Measurements from ENCODE around the gene MTG1.

Gene MTG1

DNA sequence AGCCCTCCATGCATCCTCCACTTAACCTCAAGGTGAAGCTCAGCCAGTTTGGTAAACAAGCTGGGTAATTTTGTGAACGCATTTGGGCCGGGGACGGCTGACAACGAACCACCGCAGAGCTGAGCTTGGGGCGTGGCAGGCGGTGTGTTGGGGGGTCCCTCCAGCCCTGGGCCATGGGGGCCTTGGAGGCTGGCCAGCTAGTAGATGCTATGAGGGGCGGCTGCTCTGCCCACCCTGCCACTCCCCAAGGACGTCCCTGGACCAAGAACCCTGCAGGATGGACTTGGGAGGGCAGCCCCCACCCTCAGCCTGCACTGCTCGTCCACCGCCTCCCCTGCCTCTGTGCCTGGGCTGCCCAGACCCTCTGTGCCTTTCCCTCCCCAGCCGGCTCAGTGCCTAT lies 47.8 kb downstream of the MTG1 start:
- H2AFZ ChIP-seq (ENCODE audit: low read depth, low read length): no peak overlapping the region
- no peak for TF ChIP-seq EZH2phosphoT487 (IDR thresholded peaks at IDR 0.05; ENCODE audit: low read depth)
- TF ChIP-seq, protein P1, sequence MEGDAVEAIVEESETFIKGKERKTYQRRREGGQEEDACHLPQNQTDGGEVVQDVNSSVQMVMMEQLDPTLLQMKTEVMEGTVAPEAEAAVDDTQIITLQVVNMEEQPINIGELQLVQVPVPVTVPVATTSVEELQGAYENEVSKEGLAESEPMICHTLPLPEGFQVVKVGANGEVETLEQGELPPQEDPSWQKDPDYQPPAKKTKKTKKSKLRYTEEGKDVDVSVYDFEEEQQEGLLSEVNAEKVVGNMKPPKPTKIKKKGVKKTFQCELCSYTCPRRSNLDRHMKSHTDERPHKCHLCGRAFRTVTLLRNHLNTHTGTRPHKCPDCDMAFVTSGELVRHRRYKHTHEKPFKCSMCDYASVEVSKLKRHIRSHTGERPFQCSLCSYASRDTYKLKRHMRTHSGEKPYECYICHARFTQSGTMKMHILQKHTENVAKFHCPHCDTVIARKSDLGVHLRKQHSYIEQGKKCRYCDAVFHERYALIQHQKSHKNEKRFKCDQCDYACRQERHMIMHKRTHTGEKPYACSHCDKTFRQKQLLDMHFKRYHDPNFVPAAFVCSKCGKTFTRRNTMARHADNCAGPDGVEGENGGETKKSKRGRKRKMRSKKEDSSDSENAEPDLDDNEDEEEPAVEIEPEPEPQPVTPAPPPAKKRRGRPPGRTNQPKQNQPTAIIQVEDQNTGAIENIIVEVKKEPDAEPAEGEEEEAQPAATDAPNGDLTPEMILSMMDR (IDR thresholded peaks at IDR 0.05; ENCODE audit: low read depth, low read length): no peak
- no peak overlapping the region for H3K4me2 ChIP-seq (ENCODE audit: low read length)
- no peaks in the 10 kb centered on the region for H3K36me3 ChIP-seq (replicated peaks; ENCODE audit: low read depth, low read length)
- H3K4me3 ChIP-seq (ENCODE audit: low read length): no peak overlapping the region
- no peak overlapping the region for H3K27ac ChIP-seq (ENCODE audit: low read length)
- no peak overlapping the region for H3K9ac ChIP-seq (ENCODE audit: low read length)
- no peaks in the 10 kb centered on the region for H3K27me3 ChIP-seq (ENCODE audit: low read depth, low read length)
- H3K79me2 ChIP-seq (ENCODE audit: low read length): no peaks in the 10 kb centered on the region
- peaks cover 3% of the 10 kb centered on the region; the same call in 1 of the 2 replicates for H3K4me1 ChIP-seq (ENCODE audit: low read length)
- H3K9me3 ChIP-seq (ENCODE audit: insufficient read depth, low read length): no peaks in the 10 kb centered on the region
- no peaks in the 10 kb centered on the region for H4K20me1 ChIP-seq (ENCODE audit: insufficient read depth, low read length)

DNA sequence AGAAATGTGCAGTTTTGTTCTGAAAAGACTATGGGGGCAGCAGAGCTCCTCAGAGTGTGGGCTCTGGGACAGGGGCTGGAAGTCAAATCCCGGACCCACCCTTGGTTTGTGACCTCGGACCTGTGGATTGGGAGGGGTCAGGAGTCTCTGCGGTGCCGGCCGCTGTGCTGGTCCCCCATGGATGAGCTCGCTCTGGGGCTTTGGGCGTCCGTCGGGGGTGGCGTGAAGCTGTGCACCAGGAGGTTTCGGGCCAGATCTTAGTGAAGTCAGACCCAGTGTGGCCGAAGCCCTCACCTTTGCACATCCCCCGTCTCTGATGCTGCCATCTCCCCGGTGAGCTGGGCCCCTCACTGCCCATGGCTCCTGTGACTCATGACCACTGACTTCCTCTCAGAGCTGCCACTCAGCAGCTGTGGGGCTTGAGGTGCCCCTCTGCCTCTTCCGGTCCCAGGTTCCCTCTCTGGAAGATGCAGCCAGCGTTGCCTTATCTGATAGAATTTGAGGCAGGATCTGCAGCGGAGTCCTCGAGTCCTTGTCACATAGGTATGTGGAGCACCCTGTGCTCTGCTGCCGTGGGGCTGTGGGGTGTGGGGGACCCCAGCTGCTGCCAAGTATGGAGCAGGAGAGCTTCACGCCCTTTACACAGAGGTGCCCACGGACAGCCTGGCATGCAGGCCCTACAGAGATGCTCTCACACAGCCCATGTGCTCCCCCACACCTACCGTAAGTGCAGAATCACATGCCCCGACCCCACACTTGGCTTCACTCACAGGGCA lies 48.4 kb downstream of the MTG1 start:
- peaks cover 3% of the 10 kb centered on the region; the same call in 1 of the 2 replicates for H3K4me1 ChIP-seq (ENCODE audit: low read length)
- no peak overlapping the region for H2AFZ ChIP-seq (ENCODE audit: low read depth, low read length)
- H3K27me3 ChIP-seq (ENCODE audit: low read depth, low read length): no peaks in the 10 kb centered on the region
- H3K9me3 ChIP-seq (ENCODE audit: insufficient read depth, low read length): no peaks in the 10 kb centered on the region
- no peak overlapping the region for H3K4me3 ChIP-seq (ENCODE audit: low read length)
- TF ChIP-seq, protein P1 (IDR thresholded peaks at IDR 0.05; ENCODE audit: low read depth, low read length): no peak
- TF ChIP-seq EZH2phosphoT487 (IDR thresholded peaks at IDR 0.05; ENCODE audit: low read depth): no peak
- H4K20me1 ChIP-seq (ENCODE audit: insufficient read depth, low read length): no peaks in the 10 kb centered on the region
- no peak overlapping the region for H3K4me2 ChIP-seq (ENCODE audit: low read length)
- no peak overlapping the region for H3K9ac ChIP-seq (ENCODE audit: low read length)
- H3K79me2 ChIP-seq (ENCODE audit: low read length): no peaks in the 10 kb centered on the region
- no peak overlapping the region for H3K27ac ChIP-seq (ENCODE audit: low read length)
- H3K36me3 ChIP-seq (replicated peaks; ENCODE audit: low read depth, low read length): no peaks in the 10 kb centered on the region

DNA sequence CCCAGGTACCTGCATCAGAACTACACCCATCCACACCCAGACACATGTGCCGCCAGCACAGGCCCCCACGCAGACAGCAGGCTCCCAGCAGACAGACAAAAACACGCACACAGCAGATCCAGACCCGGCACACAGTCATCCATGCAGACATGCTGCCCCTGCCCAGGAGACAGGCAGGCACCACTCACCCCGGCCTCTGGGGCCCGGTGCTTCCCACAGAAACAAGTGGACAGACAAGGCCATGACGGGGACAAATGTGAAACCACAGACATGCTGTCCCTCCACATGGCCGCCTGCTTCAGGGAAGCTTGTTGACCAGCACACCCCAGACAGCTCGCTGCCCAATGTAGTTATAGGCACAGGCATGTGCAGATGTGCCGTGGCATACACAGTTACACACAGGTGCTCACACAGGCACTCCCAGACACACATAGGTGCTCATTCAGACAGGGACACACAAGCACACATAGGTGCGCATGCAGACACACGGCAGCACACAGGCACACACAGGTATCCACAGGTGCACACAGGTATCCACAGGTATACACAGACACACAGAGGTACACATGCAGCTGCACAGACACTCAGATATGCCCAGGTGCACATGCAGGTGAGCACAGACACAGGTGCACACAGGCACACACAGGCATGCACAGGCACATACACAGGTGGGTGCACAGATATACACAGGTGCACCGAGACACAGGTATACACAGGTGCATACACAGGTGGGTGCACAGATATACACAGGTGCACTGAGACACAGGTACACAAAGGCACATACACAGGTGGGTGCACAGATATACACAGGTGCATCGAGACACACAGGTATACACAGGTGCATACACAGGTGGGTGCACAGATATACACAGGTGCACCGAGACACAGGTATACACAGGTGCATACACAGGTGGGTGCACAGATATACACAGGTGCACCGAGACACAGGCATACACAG lies 49.3 kb downstream of the MTG1 start:
- H3K36me3 ChIP-seq (replicated peaks; ENCODE audit: low read depth, low read length): no peaks in the 10 kb centered on the region
- H3K4me1 ChIP-seq (ENCODE audit: low read length): peaks cover 3% of the 10 kb centered on the region; the same call in 1 of the 2 replicates
- no peak overlapping the region for H3K27ac ChIP-seq (ENCODE audit: low read length)
- no peaks in the 10 kb centered on the region for H3K79me2 ChIP-seq (ENCODE audit: low read length)
- H3K4me2 ChIP-seq (ENCODE audit: low read length): no peak overlapping the region
- no peak for TF ChIP-seq EZH2phosphoT487 (IDR thresholded peaks at IDR 0.05; ENCODE audit: low read depth)
- TF ChIP-seq, protein P1 (IDR thresholded peaks at IDR 0.05; ENCODE audit: low read depth, low read length): no peak
- H3K9ac ChIP-seq (ENCODE audit: low read length): no peak overlapping the region
- no peak overlapping the region for H3K4me3 ChIP-seq (ENCODE audit: low read length)
- H2AFZ ChIP-seq (ENCODE audit: low read depth, low read length): no peak overlapping the region
- H3K27me3 ChIP-seq (ENCODE audit: low read depth, low read length): no peaks in the 10 kb centered on the region
- peaks cover 2% of the 10 kb centered on the region; the same call in 1 of the 2 replicates for H3K9me3 ChIP-seq (ENCODE audit: insufficient read depth, low read length)
- no peaks in the 10 kb centered on the region for H4K20me1 ChIP-seq (ENCODE audit: insufficient read depth, low read length)
